PC-3 (cell line): Measurements from ENCODE around the gene MAST4. TPM values are rescaled to one million over a fixed set of nuclear protein-coding genes. Genes with fewer than 3 reads are reported as not detected.

Experiments used
- ATAC-seq: fragments of 200-7000 bp; cut with Tn5 transposase; 2 replicates; pipeline ENCODE4 v1.9.1; 2020; ENCODE audit warnings: mild to moderate bottlenecking, moderate library complexity
- BruUV-seq: library from RNA; stranded (reverse); fragments of 400-500 nt; replicated peaks from 2 replicates; lab custom pipeline; 2021; lab: Mats Ljungman, UMichigan
- CTCF ChIA-PET: fragments of 300-600 bp; sonication (Branson Sonifier 250); formaldehyde crosslinking; loops from one replicate; lab custom pipeline; 2022; ENCODE audit warnings: antibody characterized with exemption; lab: Charles Lee
- POLR2A ChIA-PET: fragments of 300-600 bp; sonication (Branson Sonifier 250); formaldehyde crosslinking; loops from one replicate; lab custom pipeline; 2022; ENCODE audit warnings: antibody characterized with exemption; ENCODE audit not compliant: unreplicated experiment; lab: Charles Lee
- DNase-seq: peaks from one replicate; pipeline ENCODE4 v3.0.0-alpha.2; 2015
- H2AFZ ChIP-seq: fragments of 300-600 bp; sonication (generic); 2 replicates; pipeline ENCODE4 v1.6.0; 2016; ENCODE audit warnings: antibody characterized with exemption, low read length
- H3F3A ChIP-seq: fragments of 300-600 bp; sonication (generic); one replicate; pipeline ENCODE4 v1.6.0; 2017; ENCODE audit warnings: antibody characterized with exemption, low read length, control low read depth, mild to moderate bottlenecking; ENCODE audit not compliant: unreplicated experiment
- H3K27ac ChIP-seq: fragments of 300-600 bp; sonication (generic); 2 replicates; pipeline ENCODE4 v1.5.1; 2016; ENCODE audit warnings: mild to moderate bottlenecking, low read length
- H3K27me3 ChIP-seq: fragments of 300-600 bp; sonication (generic); 2 replicates; pipeline ENCODE4 v1.6.1; 2016; ENCODE audit warnings: low read length, mixed read lengths
- H3K36me3 ChIP-seq: fragments of 300-600 bp; sonication (generic); 2 replicates; pipeline ENCODE4 v1.6.1; 2016; ENCODE audit warnings: low read depth, mixed run types, low read length, mixed read lengths
- H3K4me1 ChIP-seq: fragments of 300-600 bp; sonication (generic); 2 replicates; pipeline ENCODE4 v1.5.1; 2016; ENCODE audit warnings: low read length; ENCODE audit not compliant: insufficient read depth
- H3K4me2 ChIP-seq: fragments of 300-600 bp; sonication (generic); 2 replicates; pipeline ENCODE4 v1.6.0; 2016; ENCODE audit warnings: low read length
- H3K4me3 ChIP-seq: fragments of 300-600 bp; sonication (generic); 2 replicates; pipeline ENCODE4 v1.5.1; 2016; ENCODE audit warnings: mild to moderate bottlenecking, low read length, mixed read lengths
- H3K79me2 ChIP-seq: fragments of 300-600 bp; sonication (generic); 2 replicates; pipeline ENCODE4 v1.6.1; 2017; ENCODE audit warnings: low read length, mixed read lengths
- H3K9ac ChIP-seq: fragments of 300-600 bp; sonication (generic); 2 replicates; pipeline ENCODE4 v1.6.0; 2016; ENCODE audit warnings: mild to moderate bottlenecking, low read length
- H3K9me2 ChIP-seq: fragments of 300-600 bp; sonication (generic); replicated peaks from 2 replicates; pipeline ENCODE4 v1.6.1; 2016; ENCODE audit warnings: mixed run types, low read length, mixed read lengths
- H3K9me3 ChIP-seq: fragments of 300-600 bp; sonication (generic); 2 replicates; pipeline ENCODE4 v1.6.1; 2016; ENCODE audit warnings: low read length, mixed read lengths
- H4K20me1 ChIP-seq: fragments of 300-600 bp; sonication (generic); 2 replicates; pipeline ENCODE4 v1.6.1; 2016; ENCODE audit warnings: low read length, mixed read lengths
- CTCF ChIP-seq: fragments of 300-600 bp; sonication (generic); conservative IDR thresholded peaks from 2 replicates; pipeline ENCODE4 v1.5.1; 2017; ENCODE audit warnings: antibody characterized with exemption, low read depth, mild to moderate bottlenecking, low read length
- EZH2 ChIP-seq: fragments of 300-600 bp; sonication (generic); IDR thresholded peaks from one replicate; pipeline ENCODE4 v1.6.1; 2017; ENCODE audit warnings: antibody characterized with exemption, mild to moderate bottlenecking, low read length; ENCODE audit not compliant: unreplicated experiment
- EZH2phosphoT487 ChIP-seq: fragments of 300-600 bp; sonication (generic); IDR thresholded peaks from 2 replicates; pipeline ENCODE4 v1.6.1; 2018; ENCODE audit warnings: mild to moderate bottlenecking, antibody characterized with exemption, low read length, borderline replicate concordance
- intact Hi-C: fragments of 100-400 bp; cut with micrococcal nuclease; formaldehyde crosslinking; loops from 2 replicates; pipeline ENCODE4 v1.9.0; 2023
- total RNA-seq: library from RNA; depleted of rRNA; stranded (reverse); fragments of >200 nt; gene quantifications from 2 replicates; pipeline ENCODE4 v1.2.3, GENCODE V29; 2014

MAST4 gene
- total RNA-seq, 1 experiment from 2014 or later: 7.9 TPM

- Histone ChIP-seq H3K4me1 (0 out of 2 replicates have a peak, but pooled peaks cover 5% of the 10 kb centered on the region), H3K79me2 (no peaks in the 10 kb centered on the region), H3K36me3 (no peaks in the 10 kb centered on the region), H3K9me2 (no peaks in the 10 kb centered on the region), H3K4me3 (no peak overlapping the region), H3K27me3 (no peaks in the 10 kb centered on the region), H3K27ac (no peak overlapping the region), H3K9ac (no peak overlapping the region), H4K20me1 (no peaks in the 10 kb centered on the region), H3F3A (no peaks in the 10 kb centered on the region), H3K4me2 (no peak overlapping the region), H3K9me3 (no peaks in the 10 kb centered on the region), H2AFZ (no peak overlapping the region)
- no peak for ATAC-seq
- POLR2A ChIA-PET: no interaction called here
- no peak for TF ChIP-seq EZH2
- CTCF ChIA-PET: no interaction called here
- no peak for DNase-seq
- BruUV-seq: no TSS peak
- intact Hi-C loops: loop anchor here (2.0 to 5.0 kb wide), 2 partner anchors 345 to 402 kb away; no protein-coding TSS in a partner anchor
Measured at GRCh38 chr5:66805514-66806430, 209.6 kb downstream of the MAST4 start.

- TF ChIP-seq CTCF (peak; percentile 51), EZH2 (no peak)
- H3K27me3 ChIP-seq: no peaks in the 10 kb centered on the region
- 0 out of 2 replicates have a peak, but pooled peaks cover 5% of the 10 kb centered on the region for H3K4me1 ChIP-seq
- H3K9ac ChIP-seq: no peak overlapping the region
- DNase-seq: peak; percentile 63
- no peaks in the 10 kb centered on the region for H3K9me2 ChIP-seq
- H3K4me2 ChIP-seq: no peak overlapping the region
- H3K36me3 ChIP-seq: no peaks in the 10 kb centered on the region
- no TSS peak for BruUV-seq
- intact Hi-C loops: loop anchor here (2.0 to 5.0 kb wide), 2 partner anchors 343 to 400 kb away; no protein-coding TSS in a partner anchor
- H3K79me2 ChIP-seq: no peaks in the 10 kb centered on the region
- ATAC-seq: peak; percentile 84
- no peak overlapping the region for H3K4me3 ChIP-seq
- H3F3A ChIP-seq: no peaks in the 10 kb centered on the region
- POLR2A ChIA-PET: no interaction called here
- H4K20me1 ChIP-seq: no peaks in the 10 kb centered on the region
- no peak overlapping the region for H2AFZ ChIP-seq
- CTCF ChIA-PET: no interaction called here
- no peak overlapping the region for H3K27ac ChIP-seq
- H3K9me3 ChIP-seq: no peaks in the 10 kb centered on the region
Measured at GRCh38 chr5:66807743-66808142, 211.6 kb downstream of the MAST4 start.

- DNase-seq: no peak
- Histone ChIP-seq H3K4me1 (0 out of 2 replicates have a peak, but pooled peaks cover 5% of the 10 kb centered on the region), H3K4me3 (no peak overlapping the region), H4K20me1 (no peaks in the 10 kb centered on the region), H3K27me3 (no peaks in the 10 kb centered on the region), H3K27ac (no peak overlapping the region), H3K36me3 (no peaks in the 10 kb centered on the region), H3K79me2 (no peaks in the 10 kb centered on the region), H3F3A (no peaks in the 10 kb centered on the region), H3K4me2 (no peak overlapping the region), H3K9me2 (no peaks in the 10 kb centered on the region), H3K9me3 (no peaks in the 10 kb centered on the region), H3K9ac (no peak overlapping the region), H2AFZ (no peak overlapping the region)
- intact Hi-C loops: loop anchor here (5.0 kb wide), 1 partner anchor 399 kb away; no protein-coding TSS in a partner anchor
- CTCF ChIA-PET: no interaction called here
- TF ChIP-seq CTCF: no peak
- no peak for TF ChIP-seq EZH2
- no peak for TF ChIP-seq EZH2phosphoT487
- POLR2A ChIA-PET: no interaction called here
- no TSS peak for BruUV-seq
- ATAC-seq: no peak
Measured at GRCh38 chr5:66808663-66809062, 212.5 kb downstream of the MAST4 start.
